Activated CD4-positive, alpha-beta T cell treated with anti-CD3 and anti-CD28 coated beads, Interleukin-2, amount 10 ng/mL, durations not matched to agents 7 days and 5 days (primary cell): Measurements from ENCODE around the gene MS4A1. TPM values are rescaled to one million over a fixed set of nuclear protein-coding genes. Genes with fewer than 3 reads are reported as not detected.
"Not testable (repeated sequence)": the region's sequence is repeated elsewhere in the genome, so short reads cannot be mapped to it uniquely, and the experiment has no call there.

Source experiments
- CTCF ChIA-PET: fragments of 350-600 bp; sonication (Branson Sonifier 250); formaldehyde crosslinking; loops from one replicate; lab custom pipeline; 2021; ENCODE audit warnings: antibody characterized with exemption; lab: Charles Lee
- POLR2A ChIA-PET: fragments of 350-600 bp; sonication (Branson Sonifier 250); formaldehyde crosslinking; loops from one replicate; lab custom pipeline; 2021; ENCODE audit warnings: antibody characterized with exemption; lab: Charles Lee
- DNase-seq: peaks from one replicate; pipeline ENCODE4 v3.0.0-alpha.2; 2020
- H3K27ac Mint-ChIP-seq: one replicate; pipeline ENCODE4 v1.8.0; 2021; ENCODE audit warnings: mild to moderate bottlenecking, moderate library complexity, mixed read lengths
- H3K27me3 Mint-ChIP-seq: one replicate; pipeline ENCODE4 v1.8.0; 2021; ENCODE audit warnings: mixed read lengths
- H3K36me3 Mint-ChIP-seq: one replicate; pipeline ENCODE4 v1.8.0; 2021; ENCODE audit warnings: low read depth, mixed read lengths
- H3K4me1 Mint-ChIP-seq: one replicate; pipeline ENCODE4 v1.8.0; 2021; ENCODE audit warnings: mixed read lengths
- H3K4me3 Mint-ChIP-seq: one replicate; pipeline ENCODE4 v1.8.0; 2021; ENCODE audit warnings: mild to moderate bottlenecking, moderate library complexity, mixed read lengths
- H3K9me3 Mint-ChIP-seq: one replicate; pipeline ENCODE4 v1.8.0; 2021; ENCODE audit warnings: mixed read lengths
- total RNA-seq, 2 experiments: library from RNA; stranded (reverse); gene quantifications; one replicate each; pipeline ENCODE4 v1.2.3, GENCODE V29; 2021

MS4A1 gene
- total RNA-seq, 2 experiments from 2014 or later: not detected

DNA sequence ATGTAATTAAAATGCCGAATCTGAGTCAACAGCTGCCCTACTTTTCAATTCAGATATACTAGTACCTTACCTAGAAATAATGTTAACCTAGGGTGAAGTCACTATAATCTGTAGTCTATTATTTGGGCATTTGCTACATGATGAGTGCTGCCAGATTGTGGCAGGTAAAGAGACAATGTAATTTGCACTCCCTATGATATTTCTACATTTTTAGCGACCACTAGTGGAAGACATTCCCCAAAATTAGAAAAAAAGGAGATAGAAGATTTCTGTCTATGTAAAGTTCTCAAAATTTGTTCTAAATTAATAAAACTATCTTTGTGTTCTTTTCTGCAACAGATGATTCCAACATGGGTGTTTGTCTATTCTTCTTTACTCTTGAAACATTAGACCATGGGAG is 14.1 kb downstream of the MS4A1 start:
- no peaks in the 10 kb centered on the region for H3K36me3 Mint-ChIP-seq
- H3K4me1 Mint-ChIP-seq: no peaks in the 10 kb centered on the region
- peaks cover 28% of the 10 kb centered on the region for H3K27me3 Mint-ChIP-seq
- CTCF ChIA-PET: no interaction called here
- H3K9me3 Mint-ChIP-seq: no peaks in the 10 kb centered on the region
- DNase-seq: no peak
- POLR2A ChIA-PET: no interaction called here
- H3K4me3 Mint-ChIP-seq: no peak overlapping the region
- H3K27ac Mint-ChIP-seq: no peak overlapping the region

- Mint-ChIP-seq H3K36me3 (no peaks in the 10 kb centered on the region), H3K27ac (no peak overlapping the region), H3K4me3 (no peak overlapping the region), H3K4me1 (no peaks in the 10 kb centered on the region), H3K9me3 (no peaks in the 10 kb centered on the region), H3K27me3 (peaks cover 40% of the 10 kb centered on the region)
- ChIA-PET POLR2A (no interaction called here), CTCF (interaction anchor here (0.7 to 0.8 kb wide), 2 partner anchors 30 to 61 kb away, joined by 3 read pairs; no protein-coding TSS in a partner anchor)
- no peak for DNase-seq
Observed at GRCh38 chr11:60477035-60477445, 21.4 kb downstream of the MS4A1 start.

- H3K27ac Mint-ChIP-seq: no peak overlapping the region
- no peaks in the 10 kb centered on the region for H3K36me3 Mint-ChIP-seq
- peaks cover 28% of the 10 kb centered on the region for H3K27me3 Mint-ChIP-seq
- no peaks in the 10 kb centered on the region for H3K9me3 Mint-ChIP-seq
- no peak overlapping the region for H3K4me3 Mint-ChIP-seq
- peaks cover 7% of the 10 kb centered on the region for H3K4me1 Mint-ChIP-seq
- ChIA-PET POLR2A (no interaction called here), CTCF (no interaction called here)
- no peak for DNase-seq
Observed at GRCh38 chr11:60482361-60482760, 26.7 kb downstream of the MS4A1 start.

- Mint-ChIP-seq H3K27me3 (peaks cover 11% of the 10 kb centered on the region), H3K9me3 (no peaks in the 10 kb centered on the region), H3K27ac (no peak overlapping the region), H3K4me3 (no peak overlapping the region), H3K4me1 (peaks cover 7% of the 10 kb centered on the region), H3K36me3 (no peaks in the 10 kb centered on the region)
- ChIA-PET CTCF (interaction anchor here (0.6 to 1.1 kb wide), 2 partner anchors 123 to 152 kb away, joined by 3 read pairs; no protein-coding TSS in a partner anchor), POLR2A (no interaction called here)
- DNase-seq: peak; percentile 26
Observed at GRCh38 chr11:60485987-60486386, 30.3 kb downstream of the MS4A1 start.

DNA sequence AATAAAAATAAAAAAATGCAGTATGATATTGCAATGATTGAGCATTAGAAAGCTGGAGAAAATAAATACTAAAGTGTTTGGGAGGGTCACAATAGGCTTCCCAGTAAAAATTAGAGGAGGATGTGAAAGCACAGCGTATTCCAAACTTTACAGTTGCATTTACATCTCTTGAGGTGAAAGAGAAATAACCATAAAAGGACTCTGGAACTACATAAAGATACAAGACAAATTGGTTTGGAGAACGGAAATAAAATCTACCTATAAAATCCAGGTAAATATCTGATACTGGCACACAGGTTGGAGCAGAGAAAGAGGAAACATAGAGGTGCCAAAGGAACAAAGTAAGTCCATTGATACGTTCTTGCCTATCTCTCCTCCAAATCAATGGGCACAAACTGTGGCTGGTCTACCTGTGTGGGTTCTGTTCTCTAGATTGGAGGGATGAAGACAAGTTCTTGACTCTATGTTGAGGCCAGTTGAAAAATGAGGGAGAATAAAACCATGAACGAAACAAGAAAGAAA is 36.9 kb downstream of the MS4A1 start, which contains the start of gene MS4A12:
MS4A12 (plus strand) TSS at position 291 of the 522 bp plus-strand sequence. CDS start 4,541 bp downstream, outside the sequence.
- H3K4me3 Mint-ChIP-seq: no peak within 1 kb of the TSS
- H3K27me3 Mint-ChIP-seq: peaks cover 34% of the 10 kb centered on the region
- ChIA-PET POLR2A (no interaction called here), CTCF (no interaction called here)
- no peaks in the 10 kb centered on the region for H3K36me3 Mint-ChIP-seq
- H3K4me1 Mint-ChIP-seq: no peaks in the 10 kb centered on the region
- no peaks in the 10 kb centered on the region for H3K9me3 Mint-ChIP-seq
- H3K27ac Mint-ChIP-seq: no peak within 1 kb of the TSS
- no peak for DNase-seq

DNA sequence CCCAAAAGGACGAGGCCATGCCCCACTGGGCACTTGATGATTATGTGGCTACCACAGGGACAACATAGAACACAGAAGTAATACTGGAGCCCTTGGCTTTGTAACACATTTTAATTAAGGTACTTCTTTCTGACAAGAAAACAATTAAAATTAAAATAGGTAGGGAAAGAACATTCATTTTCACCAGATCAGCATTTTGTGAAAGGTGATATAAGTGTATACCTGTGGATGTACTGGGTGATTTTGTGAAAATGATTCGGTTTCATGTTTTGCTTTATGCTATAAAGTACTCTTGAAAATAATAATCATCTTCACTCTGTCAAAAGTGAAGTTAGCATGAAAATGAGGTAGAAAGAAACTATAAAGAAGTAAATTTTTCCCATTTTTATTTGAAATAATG is 37.8 kb downstream of the MS4A1 start:
- CTCF ChIA-PET: no interaction called here
- Mint-ChIP-seq H3K4me1 (no peaks in the 10 kb centered on the region), H3K27me3 (peaks cover 38% of the 10 kb centered on the region), H3K9me3 (no peaks in the 10 kb centered on the region), H3K36me3 (no peaks in the 10 kb centered on the region), H3K27ac (no peak overlapping the region), H3K4me3 (no peak overlapping the region)
- POLR2A ChIA-PET: no interaction called here
- no peak for DNase-seq

DNA sequence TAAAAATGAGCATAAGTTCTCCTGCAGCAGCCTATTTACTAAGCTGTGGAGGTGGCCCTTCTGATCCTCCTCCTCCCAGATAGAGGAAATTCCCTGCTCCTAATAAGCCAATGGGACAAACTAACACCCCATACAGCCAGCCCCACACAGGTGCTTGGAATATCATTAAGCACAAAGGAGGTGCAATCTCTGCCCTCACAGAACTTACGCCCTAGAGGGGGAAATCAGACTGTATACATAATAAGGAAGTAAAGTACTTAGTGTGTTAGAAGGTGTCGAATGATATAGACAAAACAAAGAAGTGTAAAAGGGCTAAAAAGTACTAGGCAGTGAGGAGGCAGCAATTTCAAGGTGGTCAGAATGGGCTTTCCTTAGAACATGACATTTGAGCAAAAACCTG is 42.8 kb downstream of the MS4A1 start:
- POLR2A ChIA-PET: no interaction called here
- DNase-seq: no peak
- Mint-ChIP-seq H3K4me1 (no peaks in the 10 kb centered on the region), H3K27ac (no peak overlapping the region), H3K9me3 (no peaks in the 10 kb centered on the region), H3K27me3 (peaks cover 74% of the 10 kb centered on the region), H3K4me3 (no peak overlapping the region), H3K36me3 (no peaks in the 10 kb centered on the region)
- CTCF ChIA-PET: no interaction called here

GRCh38 chr11:60498853-60499252 is 43.2 kb downstream of the MS4A1 start:
- ChIA-PET CTCF (no interaction called here), POLR2A (no interaction called here)
- no peak for DNase-seq
- H3K36me3 Mint-ChIP-seq: no peaks in the 10 kb centered on the region
- H3K27me3 Mint-ChIP-seq: peaks cover 74% of the 10 kb centered on the region
- H3K4me1 Mint-ChIP-seq: peaks cover 1% of the 10 kb centered on the region
- no peak overlapping the region for H3K27ac Mint-ChIP-seq
- no peak overlapping the region for H3K4me3 Mint-ChIP-seq
- no peaks in the 10 kb centered on the region for H3K9me3 Mint-ChIP-seq

GRCh38 chr11:60500276-60500910 is 44.7 kb downstream of the MS4A1 start:
- peaks cover 13% of the 10 kb centered on the region for H3K4me1 Mint-ChIP-seq
- H3K9me3 Mint-ChIP-seq: no peaks in the 10 kb centered on the region
- H3K36me3 Mint-ChIP-seq: peaks cover 4% of the 10 kb centered on the region
- no peak overlapping the region for H3K4me3 Mint-ChIP-seq
- peaks cover 70% of the 10 kb centered on the region for H3K27me3 Mint-ChIP-seq
- CTCF ChIA-PET: no interaction called here
- DNase-seq: no peak
- no peak overlapping the region for H3K27ac Mint-ChIP-seq
- POLR2A ChIA-PET: no interaction called here

DNA sequence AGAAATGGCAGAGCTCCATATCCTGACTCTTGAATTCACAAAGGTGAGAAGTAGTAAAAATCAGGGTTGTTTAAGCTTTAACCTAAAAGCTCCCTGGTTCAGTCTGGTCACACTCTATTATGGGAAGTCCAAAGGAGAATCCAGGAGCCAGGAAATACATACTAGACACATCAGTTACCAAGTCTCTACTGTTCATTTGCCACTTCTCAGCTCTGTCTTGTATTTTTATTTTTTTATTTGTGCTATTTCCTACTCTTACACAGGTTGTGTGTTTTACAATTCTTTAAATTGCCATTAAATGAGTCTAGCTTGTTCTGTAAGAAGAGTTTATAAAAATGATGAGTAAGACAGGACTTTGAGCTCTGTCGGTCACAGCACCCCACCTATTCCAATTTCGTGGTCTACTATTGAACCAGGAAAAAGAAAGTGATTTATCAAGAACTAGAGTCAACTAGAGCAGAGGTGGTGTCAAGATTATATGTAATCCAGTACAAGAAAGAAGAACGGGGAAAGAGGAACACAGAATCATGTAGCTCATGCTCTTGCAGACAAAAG is 46.7 kb downstream of the MS4A1 start:
- Mint-ChIP-seq H3K4me1 (peaks cover 13% of the 10 kb centered on the region), H3K27me3 (peaks cover 77% of the 10 kb centered on the region), H3K4me3 (no peak overlapping the region), H3K27ac (no peak overlapping the region), H3K36me3 (peaks cover 4% of the 10 kb centered on the region), H3K9me3 (no peaks in the 10 kb centered on the region)
- ChIA-PET CTCF (interaction anchor here (1.6 kb wide), 1 partner anchor 46 kb away, joined by 3 read pairs; the partner anchor contains the start of gene MS4A1), POLR2A (no interaction called here)
- DNase-seq: no peak

DNA sequence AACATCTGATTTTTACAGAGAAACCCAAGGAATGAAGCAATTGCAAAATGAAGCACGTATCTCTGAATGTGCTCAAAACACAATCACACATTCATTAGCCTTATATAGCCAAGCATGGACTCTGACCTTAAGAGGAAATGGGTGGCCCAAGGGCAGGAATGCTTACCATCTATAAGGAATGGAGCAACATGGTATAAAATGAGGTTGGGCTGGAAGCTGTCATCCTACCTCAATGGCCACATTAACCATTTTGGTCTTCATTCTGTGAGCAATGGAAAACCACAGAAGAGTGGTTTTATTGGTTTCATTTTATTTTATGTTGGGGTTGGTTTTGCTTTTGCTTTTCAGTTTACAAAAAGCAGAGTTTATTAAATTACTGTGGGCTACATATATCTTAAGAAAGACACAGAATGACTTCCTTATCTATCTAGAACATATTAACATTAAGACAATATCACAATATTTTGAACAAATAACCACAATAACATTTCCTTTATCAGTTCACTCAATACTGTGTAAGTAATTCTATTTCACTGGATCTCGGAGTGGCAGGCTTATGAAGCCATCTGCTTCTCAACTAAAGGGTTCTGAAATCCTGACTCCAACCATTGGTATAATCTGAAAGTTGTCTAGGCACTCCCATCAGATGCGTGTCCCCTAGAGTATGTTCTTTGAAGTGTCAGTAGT is 48.7 kb downstream of the MS4A1 start:
- DNase-seq: peak; percentile 42
- Mint-ChIP-seq H3K4me1 (peaks cover 13% of the 10 kb centered on the region), H3K9me3 (peaks cover 4% of the 10 kb centered on the region), H3K27ac (no peak overlapping the region), H3K36me3 (peaks cover 4% of the 10 kb centered on the region), H3K4me3 (peak overlapping the region; percentile 1), H3K27me3 (peaks cover 70% of the 10 kb centered on the region)
- CTCF ChIA-PET: interaction anchor here (1.4 kb wide), 1 partner anchor 8 kb away, joined by 5 read pairs; no protein-coding TSS in a partner anchor
- POLR2A ChIA-PET: no interaction called here

DNA sequence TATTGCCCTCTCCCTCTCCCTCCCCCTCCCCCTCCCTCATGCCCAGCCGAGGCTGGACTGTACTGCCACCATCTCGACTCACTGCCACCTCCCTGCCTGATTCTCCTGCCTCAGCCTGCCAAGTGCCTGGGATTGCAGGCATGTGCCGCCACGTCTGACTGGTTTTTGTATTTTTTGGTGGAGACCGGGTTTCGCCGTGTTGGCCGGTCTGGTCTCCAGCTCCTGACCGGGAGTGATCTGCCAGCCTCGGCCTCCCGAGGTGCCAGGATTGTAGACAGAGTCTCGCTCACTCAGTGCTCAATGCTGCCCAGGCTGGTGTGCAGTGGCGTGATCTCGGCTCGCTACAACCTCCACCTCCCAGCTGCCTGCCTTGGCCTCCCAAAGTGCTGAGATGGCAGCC is 54.0 kb downstream of the MS4A1 start:
- H3K4me1 Mint-ChIP-seq, CTCF ChIA-PET, DNase-seq, H3K4me3 Mint-ChIP-seq, POLR2A ChIA-PET, H3K27ac Mint-ChIP-seq, H3K36me3 Mint-ChIP-seq, H3K9me3 Mint-ChIP-seq: not testable (repeated sequence)
- peaks cover 54% of the 10 kb centered on the region for H3K27me3 Mint-ChIP-seq

DNA sequence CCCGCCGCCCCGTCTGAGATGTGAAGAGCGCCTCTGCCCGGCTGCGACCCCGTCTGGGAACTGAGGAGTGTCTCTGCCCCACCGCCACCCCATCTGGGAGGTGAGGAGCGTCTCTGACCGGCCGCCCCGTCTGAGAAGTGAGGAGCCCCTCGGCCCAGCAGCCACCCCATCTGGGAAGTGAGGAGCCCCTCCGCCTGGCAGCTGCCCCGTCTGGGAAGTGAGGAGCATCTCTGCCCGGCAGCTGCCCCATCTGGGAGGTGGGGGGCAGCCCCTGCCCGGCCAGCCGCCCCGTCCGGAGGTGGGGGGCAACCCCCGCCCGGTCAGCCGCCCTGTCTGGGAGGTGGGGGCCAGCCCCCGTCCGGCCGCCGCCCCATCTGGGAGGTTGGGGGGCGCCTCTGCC is 54.6 kb downstream of the MS4A1 start:
- H3K36me3 Mint-ChIP-seq, H3K9me3 Mint-ChIP-seq, H3K4me1 Mint-ChIP-seq, CTCF ChIA-PET, DNase-seq, POLR2A ChIA-PET, H3K27ac Mint-ChIP-seq, H3K4me3 Mint-ChIP-seq: not testable (repeated sequence)
- peaks cover 50% of the 10 kb centered on the region for H3K27me3 Mint-ChIP-seq
